HepG2 (cell line): ENCODE measurements around the gene IGFLR1. TPM values are rescaled to one million over a fixed set of nuclear protein-coding genes. Genes with fewer than 3 reads are reported as not detected.

ENCODE experiments used
- ATAC-seq: fragments of 200-7000 bp; cut with Tn5 transposase; 3 replicates; pipeline ENCODE4 v1.9.1; 2020; ENCODE audit warnings: mild to moderate bottlenecking, moderate library complexity
- BruUV-seq: library from RNA; stranded (reverse); fragments of 400-500 nt; replicated peaks from 2 replicates; lab custom pipeline; 2021; lab: Mats Ljungman, UMichigan
- CTCF ChIA-PET: fragments of 300-600 bp; formaldehyde crosslinking; extraction: SDS; loops from one replicate; lab custom pipeline; 2021; ENCODE audit warnings: low total read pairs, inconsistent platforms, low intra/inter-chr PET ratio; lab: Yijun Ruan, JAX
- POLR2A ChIA-PET: fragments of 350-600 bp; sonication (Branson Sonifier 250); formaldehyde crosslinking; loops from one replicate; lab custom pipeline; 2020; ENCODE audit warnings: antibody characterized with exemption, inconsistent platforms; lab: Yijun Ruan, JAX
- DNase-seq: peaks from one replicate; pipeline ENCODE4 v3.0.0-alpha.2; 2015; ENCODE audit warnings: low spot score
- FAIRE-seq: peaks from 3 replicates; lab custom pipeline; 2011; peaks lifted over from hg19 to GRCh38; lab: Jason Lieb, UNC
- H2AFZ ChIP-seq: one replicate; pipeline ENCODE4 v1.6.1; 2011; ENCODE audit warnings: low read length, inconsistent platforms
- H3K27ac ChIP-seq: fragments of 300-600 bp; 3 replicates; pipeline ENCODE4 v1.8.0; 2011; ENCODE audit warnings: mixed run types, mild to moderate bottlenecking, mixed read lengths, low read length, inconsistent platforms; ENCODE audit not compliant: insufficient read depth; ENCODE audit errors: extremely low read length
- H3K27me3 ChIP-seq, 2 experiments: fragments of 200-600 bp in 1 of 2; 2 replicates in 1 of 2; 3 replicates in 1 of 2; pipeline versions ENCODE4 v1.6.0 to v1.8.0; 2011; ENCODE audit warnings: low read length in 2 of 2, mild to moderate bottlenecking in 2 of 2, moderate library complexity in 2 of 2, inconsistent platforms in 1 of 2; ENCODE audit not compliant: insufficient read depth in 2 of 2, control insufficient read depth in 1 of 2
- H3K36me3 ChIP-seq, 2 experiments: fragments of 200-600 bp in 1 of 2; replicated peaks in 1 of 2; 2 replicates in 1 of 2; 3 replicates in 1 of 2; pipeline versions ENCODE4 v1.5.1 to v1.8.0; 2011; ENCODE audit warnings: low read length in 2 of 2, inconsistent platforms in 1 of 2; ENCODE audit not compliant: insufficient read depth in 2 of 2, control insufficient read depth in 1 of 2
- H3K4me1 ChIP-seq: 2 replicates; pipeline ENCODE4 v1.5.1; 2012; ENCODE audit warnings: low read length, inconsistent platforms; ENCODE audit not compliant: insufficient read depth
- H3K4me2 ChIP-seq: 2 replicates; pipeline ENCODE4 v1.6.0; 2011; ENCODE audit warnings: low read depth, low read length, inconsistent platforms
- H3K4me3 ChIP-seq, 3 experiments: fragments of 200-600 bp in 1 of 3; sonication (generic), shearing (Covaris generic) in 1 of 3; replicated peaks in 1 of 3; 2 replicates each; pipeline ENCODE4 v1.5.1; 2011 to 2016; ENCODE audit warnings: low read length in 3 of 3, inconsistent platforms in 2 of 3, low read depth in 2 of 3, mild to moderate bottlenecking in 2 of 3, control low read depth in 1 of 3, mixed read lengths in 1 of 3; ENCODE audit not compliant: insufficient read depth in 1 of 3
- H3K79me2 ChIP-seq: one replicate; pipeline ENCODE4 v1.6.1; 2011; ENCODE audit warnings: low read length, inconsistent platforms; ENCODE audit not compliant: insufficient read depth
- H3K9ac ChIP-seq: 2 replicates; pipeline ENCODE4 v1.6.0; 2011; ENCODE audit warnings: mild to moderate bottlenecking, low read depth, low read length, inconsistent platforms; ENCODE audit not compliant: insufficient read depth
- H3K9me3 ChIP-seq: 2 replicates; pipeline ENCODE4 v1.5.1; 2012; ENCODE audit warnings: mild to moderate bottlenecking, low read length
- H4K20me1 ChIP-seq: 2 replicates; pipeline ENCODE4 v1.6.0; 2011; ENCODE audit warnings: inconsistent platforms, mild to moderate bottlenecking, low read length, moderate library complexity; ENCODE audit not compliant: insufficient read depth
- AFF4 ChIP-seq: sonication (generic); formaldehyde crosslinking; IDR thresholded peaks from 2 replicates; pipeline ENCODE4 v1.4.0; 2020; ENCODE audit warnings: missing genetic modification reagents
- FOSL1 ChIP-seq: sonication (generic); formaldehyde crosslinking; IDR thresholded peaks from 2 replicates; pipeline ENCODE4 v1.9.0; 2021; ENCODE audit warnings: missing genetic modification reagents, borderline replicate concordance
- NCOR1 ChIP-seq: fragments of 200-600 bp; sonication (generic); IDR thresholded peaks from 2 replicates; pipeline ENCODE4 v1.7.0; 2017; ENCODE audit warnings: antibody characterized with exemption, low read length, borderline replicate concordance
- SMAD1 ChIP-seq: sonication (generic); formaldehyde crosslinking; IDR thresholded peaks from 2 replicates; pipeline ENCODE4 v1.4.0; 2020; ENCODE audit warnings: missing genetic modification reagents, low read depth, mild to moderate bottlenecking, borderline replicate concordance
- STAT5B ChIP-seq: sonication (generic); formaldehyde crosslinking; IDR thresholded peaks from 2 replicates; pipeline ENCODE4 v1.4.0; 2020; ENCODE audit warnings: missing genetic modification reagents
- TBX3 ChIP-seq: fragments of 450-650 bp; IDR thresholded peaks from 2 replicates; pipeline ENCODE4 v1.6.1; 2017; ENCODE audit warnings: antibody characterized with exemption, mild to moderate bottlenecking, inconsistent platforms, borderline replicate concordance
- ZNF10 ChIP-seq: sonication (generic); formaldehyde crosslinking; IDR thresholded peaks from 2 replicates; pipeline ENCODE4 v1.4.0; 2020; ENCODE audit warnings: mild to moderate bottlenecking, low read depth, missing genetic modification reagents, borderline replicate concordance
- ZNF30 ChIP-seq: sonication (generic); formaldehyde crosslinking; IDR thresholded peaks from 2 replicates; pipeline ENCODE4 v1.5.0; 2020; ENCODE audit warnings: mild to moderate bottlenecking, missing genetic modification reagents
- ZNF335 ChIP-seq: sonication (generic); formaldehyde crosslinking; IDR thresholded peaks from 2 replicates; pipeline ENCODE4 v1.4.0; 2020; ENCODE audit warnings: missing genetic modification reagents
- ZNF350 ChIP-seq: sonication (generic); formaldehyde crosslinking; IDR thresholded peaks from 2 replicates; pipeline ENCODE4 v1.4.0; 2020; ENCODE audit warnings: mild to moderate bottlenecking, low read depth, missing genetic modification reagents, borderline replicate concordance
- ZNF460 ChIP-seq: sonication (generic); formaldehyde crosslinking; IDR thresholded peaks from 2 replicates; pipeline ENCODE4 v1.5.1; 2020; ENCODE audit warnings: missing genetic modification reagents, mild to moderate bottlenecking, borderline replicate concordance
- ZNF468 ChIP-seq: sonication (generic); formaldehyde crosslinking; IDR thresholded peaks from 2 replicates; pipeline ENCODE4 v1.8.0; 2022; ENCODE audit warnings: mild to moderate bottlenecking, moderate library complexity, missing genetic modification reagents
- ZNF589 ChIP-seq: sonication (generic); formaldehyde crosslinking; conservative IDR thresholded peaks from 2 replicates; pipeline ENCODE4 v1.8.0; 2022; ENCODE audit warnings: mild to moderate bottlenecking, moderate library complexity, missing genetic modification reagents
- ZNF670 ChIP-seq: sonication (generic); formaldehyde crosslinking; IDR thresholded peaks from 2 replicates; pipeline ENCODE4 v1.8.0; 2022; ENCODE audit warnings: mild to moderate bottlenecking, missing genetic modification reagents, borderline replicate concordance
- ZNF816 ChIP-seq: sonication (generic); formaldehyde crosslinking; IDR thresholded peaks from 2 replicates; pipeline ENCODE4 v1.8.0; 2022; ENCODE audit warnings: missing genetic modification reagents, mild to moderate bottlenecking, borderline replicate concordance
- WGBS: methylation state at CpG from one replicate; pipeline ENCODE4 v1.1.6; 2017; ENCODE audit warnings: low lambda C conversion rate; 5-methylcytosine and 5-hydroxymethylcytosine counted together
- in situ Hi-C: cut with HindIII; loops from 2 replicates; pipeline ENCODE4 v1.10.0; 2017; ENCODE audit warnings: low pct_unique_long_range_greater_than_20kb; ENCODE audit not compliant: extremely low pct_ligation_motif_present
- intact Hi-C: fragments of 100-400 bp; cut with micrococcal nuclease; formaldehyde crosslinking; loops from one replicate; pipeline ENCODE4 v1.10.0; 2022; ENCODE audit not compliant: unreplicated experiment
- polyA plus RNA-seq, 8 experiments: library from polyadenylated mRNA; depleted of rRNA in 3 of 8; stranded (reverse) in 7 of 8; unstranded in 1 of 8; fragments of >200 nt; fragmentation: Illumina TruSeq in 4 of 8; extraction: Trizol in 4 of 8; gene quantifications; 2 replicates each; pipeline versions ENCODE4 v1.2.1 to v1.2.3, GENCODE V29; 2011 to 2016; ENCODE audit warnings: low read depth in 4 of 8, missing spikeins in 1 of 8, mixed read lengths in 1 of 8; ENCODE audit not compliant: insufficient read depth in 1 of 8
- total RNA-seq, 5 experiments: library from RNA; depleted of rRNA; stranded (reverse); fragments of >200 nt; fragmentation: Illumina TruSeq; extraction: Trizol; gene quantifications; 2 replicates each; pipeline ENCODE4 v1.2.3, GENCODE V29; 2016; ENCODE audit warnings: low read depth in 1 of 5

IGFLR1 gene
- total and polyA plus RNA-seq, 2 of the 13 experiments (the other 11 are each of a cell fraction or from before 2014, with no cell fraction given): 5.4 to 8.9 TPM

- TF ChIP-seq AFF4 (CRISPR knock-in tag): no peak
- no peak for TF ChIP-seq STAT5B (CRISPR knock-in tag)
- no peak for TF ChIP-seq ZNF589
- TF ChIP-seq ZNF10 (CRISPR knock-in tag): no peak
- no peak for TF ChIP-seq TBX3
- TF ChIP-seq ZNF30: no peak
- no peak for TF ChIP-seq ZNF816 (CRISPR knock-in tag)
- TF ChIP-seq SMAD1: no peak
- no peak for TF ChIP-seq ZNF350 (CRISPR knock-in tag)
- no peak for TF ChIP-seq FOSL1 (CRISPR knock-in tag)
Measured at GRCh38 chr19:35780058-35780457, 37.8 kb upstream of the IGFLR1 start (continued).

GRCh38 chr19:35779033-35779432 lies 36.8 kb upstream of the IGFLR1 start:
- POLR2A ChIA-PET: no interaction called here

More at GRCh38 chr19:35779033-35779432, 36.8 kb upstream of the IGFLR1 start:
- CTCF ChIA-PET: no interaction called here
- Histone ChIP-seq H3K4me2 (no peak overlapping the region), H3K9me3 (no peaks in the 10 kb centered on the region), H3K27ac (no peak overlapping the region), H3K4me3 (no peak overlapping the region), H3K4me1 (peaks cover 47% of the 10 kb centered on the region), H3K79me2 (no peaks in the 10 kb centered on the region), H2AFZ (no peak overlapping the region), H3K9ac (no peak overlapping the region), H4K20me1 (no peaks in the 10 kb centered on the region), H3K27me3 (no peaks in the 10 kb centered on the region), H3K36me3 (peaks cover 0 to 2% of the 10 kb centered on the region in 2 experiments; a peak in 2 of 5 replicates)
- FAIRE-seq: no peak
- in situ Hi-C loops (no loop called here), intact Hi-C loops (loop anchor here (5.0 kb wide), 1 partner anchor 33 kb away; the partner anchor contains the start of gene PRODH2)
- TF ChIP-seq ZNF350 (CRISPR knock-in tag) (no peak), ZNF468 (CRISPR knock-in tag) (no peak), NCOR1 (no peak), ZNF460 (CRISPR knock-in tag) (no peak), ZNF670 (CRISPR knock-in tag) (no peak), ZNF335 (CRISPR knock-in tag) (no peak)
- 94% methylated on average over 8 of the region's 8 CpGs for WGBS
- DNase-seq: no peak
- BruUV-seq: no TSS peak
- ATAC-seq: no peak
